GM19324 (cell line): Measurements from ENCODE around the gene LILRB1.
"Not testable (repeated sequence)": the region's sequence is repeated elsewhere in the genome, so short reads cannot be mapped to it uniquely, and the experiment has no call there.

Source experiments
- ATAC-seq: cut with Tn5 transposase; IDR thresholded peaks from one replicate; pipeline ENCODE4 v1.9.1; 2021; ENCODE audit warnings: mild to moderate bottlenecking, moderate library complexity; ENCODE audit not compliant: unreplicated experiment, low FRiP score

The LILRB1 gene

GRCh38 chr19:54660964-54661363 is 30.7 kb downstream of the LILRB1 start:
- no peak for ATAC-seq

GRCh38 chr19:54661846-54662481 is 31.7 kb downstream of the LILRB1 start:
- ATAC-seq = no peak

- no peak for ATAC-seq
Measured at GRCh38 chr19:54662730-54663129, 32.4 kb downstream of the LILRB1 start, which contains the start of gene LILRB4. LILRB4 (plus strand) TSS chr19:54662985; CDS start chr19:54663034, 49 bp downstream.

- no peak for ATAC-seq
Measured at GRCh38 chr19:54665530-54665929, 35.2 kb downstream of the LILRB1 start.

GRCh38 chr19:54667217-54667616 is 36.9 kb downstream of the LILRB1 start:
- ATAC-seq = no peak

GRCh38 chr19:54668353-54668752 is 38.1 kb downstream of the LILRB1 start:
- no peak for ATAC-seq

- ATAC-seq = no peak
Measured at GRCh38 chr19:54670576-54671357, 40.5 kb downstream of the LILRB1 start.

- ATAC-seq = no peak
Measured at GRCh38 chr19:54673222-54673621, 42.9 kb downstream of the LILRB1 start.

GRCh38 chr19:54674021-54674617 is 43.8 kb downstream of the LILRB1 start:
- ATAC-seq = no peak

GRCh38 chr19:54676210-54676834 is 46.0 kb downstream of the LILRB1 start:
- not testable (repeated sequence) for ATAC-seq

GRCh38 chr19:54677217-54677616 is 46.9 kb downstream of the LILRB1 start:
- ATAC-seq = no peak

GRCh38 chr19:54681596-54681995 is 51.3 kb downstream of the LILRB1 start:
- ATAC-seq = not testable (repeated sequence)

GRCh38 chr19:54682306-54682856 is 52.1 kb downstream of the LILRB1 start:
- ATAC-seq = no peak

- no peak for ATAC-seq
Measured at GRCh38 chr19:54684527-54684926, 54.2 kb downstream of the LILRB1 start.
